ENCODE measurements around the gene POLR2A. TPM values are rescaled to one million over a fixed set of nuclear protein-coding genes. Genes with fewer than 3 reads are reported as not detected.

POLR2A gene
- polyA plus RNA-seq, 1 experiment: 18.4 TPM

DNA sequence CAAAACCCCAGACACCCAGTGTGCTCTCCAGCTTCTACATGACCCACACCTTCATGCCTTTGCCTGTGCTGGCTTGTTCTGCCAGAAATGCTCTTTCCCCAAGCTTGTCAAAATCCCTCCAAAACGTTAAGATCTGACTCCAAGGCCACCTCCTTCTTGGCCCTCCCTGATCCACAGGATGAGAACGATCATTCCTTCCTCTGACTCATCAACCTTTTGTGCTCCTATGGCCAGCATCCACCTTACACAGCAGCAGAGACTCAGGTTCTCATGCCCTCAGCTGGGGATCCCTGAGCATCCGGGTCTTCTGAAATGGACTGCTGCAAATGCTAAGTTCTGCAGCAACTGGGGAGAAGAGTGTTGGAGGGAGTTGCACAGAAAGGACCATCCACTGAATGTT lies 7.7 kb upstream of the POLR2A start:
- Histone ChIP-seq H3K9me3 (ENCODE audit: control insufficient read depth, insufficient read depth, low read length) (no peaks in the 10 kb centered on the region), H3K27ac (ENCODE audit: low read depth, low read length) (peak overlapping the region; percentile 96), H3K4me3 (ENCODE audit: low read depth, low read length) (peak overlapping the region; percentile 13; the same call in 1 of the 2 replicates), H3K27me3 (ENCODE audit: control insufficient read depth, insufficient read depth, low read length) (no peaks in the 10 kb centered on the region)
- POLR2A ChIA-PET: interaction anchor here (0.5 to 0.7 kb wide), 2 partner anchors 20 to 32 kb away, joined by 3 to 4 read pairs; no protein-coding TSS in a partner anchor
- no peak for DNase-seq (ENCODE audit: low read depth, low spot score)
- CTCF ChIA-PET: interaction anchor here (0.5 to 1.2 kb wide), 2 partner anchors 11 to 84 kb away, joined by 3 to 5 read pairs; no protein-coding TSS in a partner anchor
- TF ChIP-seq, protein P1, sequence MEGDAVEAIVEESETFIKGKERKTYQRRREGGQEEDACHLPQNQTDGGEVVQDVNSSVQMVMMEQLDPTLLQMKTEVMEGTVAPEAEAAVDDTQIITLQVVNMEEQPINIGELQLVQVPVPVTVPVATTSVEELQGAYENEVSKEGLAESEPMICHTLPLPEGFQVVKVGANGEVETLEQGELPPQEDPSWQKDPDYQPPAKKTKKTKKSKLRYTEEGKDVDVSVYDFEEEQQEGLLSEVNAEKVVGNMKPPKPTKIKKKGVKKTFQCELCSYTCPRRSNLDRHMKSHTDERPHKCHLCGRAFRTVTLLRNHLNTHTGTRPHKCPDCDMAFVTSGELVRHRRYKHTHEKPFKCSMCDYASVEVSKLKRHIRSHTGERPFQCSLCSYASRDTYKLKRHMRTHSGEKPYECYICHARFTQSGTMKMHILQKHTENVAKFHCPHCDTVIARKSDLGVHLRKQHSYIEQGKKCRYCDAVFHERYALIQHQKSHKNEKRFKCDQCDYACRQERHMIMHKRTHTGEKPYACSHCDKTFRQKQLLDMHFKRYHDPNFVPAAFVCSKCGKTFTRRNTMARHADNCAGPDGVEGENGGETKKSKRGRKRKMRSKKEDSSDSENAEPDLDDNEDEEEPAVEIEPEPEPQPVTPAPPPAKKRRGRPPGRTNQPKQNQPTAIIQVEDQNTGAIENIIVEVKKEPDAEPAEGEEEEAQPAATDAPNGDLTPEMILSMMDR (IDR thresholded peaks at IDR 0.05; ENCODE audit: low read depth, low read length): no peak

DNA sequence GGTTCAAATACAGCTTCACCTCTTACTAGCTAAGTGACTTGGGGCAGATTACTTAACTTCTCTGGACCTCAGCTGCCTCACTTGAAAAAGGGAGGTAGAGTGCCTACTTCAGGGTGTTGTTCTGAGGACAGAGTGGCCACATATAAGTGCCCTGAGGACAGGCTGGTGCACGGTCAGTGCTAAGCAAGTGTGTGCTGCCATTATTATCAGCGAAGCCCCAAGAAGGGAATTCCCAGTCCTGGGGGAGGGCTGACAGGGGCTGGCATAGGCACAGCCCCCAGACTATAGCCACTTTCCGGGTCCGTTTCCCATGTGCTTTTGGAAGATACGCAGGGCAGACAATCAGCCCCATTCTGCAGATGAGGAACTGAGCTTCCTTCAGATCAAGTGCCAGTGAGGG lies 7.2 kb upstream of the POLR2A start:
- ChIA-PET CTCF (interaction anchor here (0.5 kb wide), 1 partner anchor 12 kb away, joined by 3 read pairs; no protein-coding TSS in a partner anchor), POLR2A (no interaction called here)
- Histone ChIP-seq H3K27ac (ENCODE audit: low read depth, low read length) (peak overlapping the region; percentile 96), H3K27me3 (ENCODE audit: control insufficient read depth, insufficient read depth, low read length) (no peaks in the 10 kb centered on the region), H3K9me3 (ENCODE audit: control insufficient read depth, insufficient read depth, low read length) (no peaks in the 10 kb centered on the region), H3K4me3 (ENCODE audit: low read depth, low read length) (peak overlapping the region; percentile 80)
- TF ChIP-seq, protein P1 (IDR thresholded peaks at IDR 0.05; ENCODE audit: low read depth, low read length): no peak
- DNase-seq (ENCODE audit: low read depth, low spot score): no peak

DNA sequence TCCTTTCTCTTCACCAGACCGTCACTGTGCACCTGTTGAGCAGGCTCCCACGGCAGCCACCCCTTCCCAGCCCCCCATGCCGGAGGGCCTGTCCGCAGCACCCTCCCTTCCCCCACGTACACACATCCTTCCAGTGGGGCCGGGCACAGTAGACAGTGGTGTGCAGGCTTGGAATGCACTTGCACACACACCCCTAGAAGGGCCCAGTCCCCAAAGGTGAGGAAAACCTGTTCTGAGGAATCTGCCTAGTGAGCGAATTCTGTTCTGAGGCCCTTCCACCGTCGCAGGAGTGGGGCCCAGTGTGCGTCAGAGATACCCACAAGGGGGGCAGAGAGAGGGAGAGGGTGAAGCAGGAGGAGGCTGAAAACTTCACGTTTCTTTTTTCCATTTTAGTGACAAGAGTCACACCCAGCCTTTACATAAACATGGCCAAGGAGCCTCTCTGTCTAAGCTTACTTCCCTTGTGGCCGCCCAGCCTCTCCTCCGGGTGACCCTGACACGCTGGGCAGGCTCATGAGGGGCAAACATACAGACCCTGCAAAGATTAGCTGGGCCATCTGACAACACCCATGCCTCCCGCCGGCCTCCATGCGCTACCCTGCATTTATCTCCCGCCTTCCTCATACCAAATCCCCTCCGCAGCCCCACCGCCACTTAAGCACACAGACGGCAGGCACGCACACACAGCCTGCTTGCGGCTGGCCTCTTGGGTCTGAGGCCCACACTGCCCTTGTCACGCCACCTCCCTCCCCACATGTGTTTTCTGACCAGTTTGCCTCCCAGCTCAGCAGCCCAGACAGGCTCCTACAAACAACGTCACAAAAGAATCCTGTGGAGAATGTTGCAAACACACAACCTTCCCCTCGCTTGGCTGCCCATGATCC lies 6.5 kb upstream of the POLR2A start:
- TF ChIP-seq, protein P1 (IDR thresholded peaks at IDR 0.05; ENCODE audit: low read depth, low read length): no peak
- ChIA-PET CTCF (no interaction called here), POLR2A (interaction anchor here (0.6 to 2.6 kb wide), 8 partner anchors 9 to 127 kb away, joined by 3 to 6 read pairs (median 4); no protein-coding TSS in a partner anchor)
- DNase-seq (ENCODE audit: low read depth, low spot score): peak; percentile 85
- peak overlapping the region; percentile 96 for H3K27ac ChIP-seq (ENCODE audit: low read depth, low read length)
- no peaks in the 10 kb centered on the region for H3K27me3 ChIP-seq (ENCODE audit: control insufficient read depth, insufficient read depth, low read length)
- peak overlapping the region; percentile 80 for H3K4me3 ChIP-seq (ENCODE audit: low read depth, low read length)
- H3K9me3 ChIP-seq (ENCODE audit: control insufficient read depth, insufficient read depth, low read length): no peaks in the 10 kb centered on the region

DNA sequence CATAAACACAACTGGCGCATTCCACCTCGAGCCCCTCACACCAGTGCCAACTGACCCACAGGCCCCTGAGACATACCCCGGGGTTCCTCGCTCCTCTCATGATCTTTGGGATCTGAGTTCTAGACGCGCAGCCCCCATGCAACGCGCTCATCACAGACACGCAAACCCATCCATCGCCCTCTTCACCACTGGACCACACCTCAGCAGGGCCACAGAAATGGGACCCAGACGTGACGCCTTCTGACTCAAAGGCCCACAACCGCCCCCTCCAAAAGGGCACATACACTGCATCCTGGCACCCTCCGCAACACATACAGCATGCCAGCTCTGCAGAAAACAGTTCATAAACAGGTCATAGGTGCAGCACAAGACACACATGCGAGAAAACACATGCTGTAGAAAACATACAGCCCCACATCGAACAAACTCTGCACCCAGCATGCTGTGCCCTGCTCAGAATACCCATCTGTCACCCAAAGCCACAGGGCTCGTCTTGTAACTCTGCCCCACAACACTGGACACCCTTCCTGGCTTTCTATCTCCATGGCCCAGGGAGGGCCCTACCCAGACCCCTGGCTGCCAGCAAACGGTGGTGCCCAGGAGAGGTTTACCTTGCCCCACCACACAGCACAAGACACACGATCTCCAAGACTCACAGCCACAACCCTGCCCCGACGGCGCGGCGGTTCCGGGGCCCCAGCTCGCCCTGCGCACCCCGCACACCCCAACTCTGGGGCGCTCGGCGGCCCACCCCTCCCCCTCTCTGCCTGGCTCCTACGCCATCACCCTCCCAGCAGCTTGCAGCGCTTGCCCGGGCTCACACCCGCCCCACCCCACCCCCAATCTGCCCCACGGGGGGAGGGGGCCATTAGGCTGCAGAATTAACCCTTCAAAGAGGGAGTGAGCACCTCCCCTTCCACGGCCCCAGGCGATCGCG lies 5.6 kb upstream of the POLR2A start:
- H3K27ac ChIP-seq (ENCODE audit: low read depth, low read length): peak overlapping the region; percentile 96
- DNase-seq (ENCODE audit: low read depth, low spot score): no peak
- TF ChIP-seq, protein P1 (IDR thresholded peaks at IDR 0.05; ENCODE audit: low read depth, low read length): no peak
- peak overlapping the region; percentile 80 for H3K4me3 ChIP-seq (ENCODE audit: low read depth, low read length)
- CTCF ChIA-PET: no interaction called here
- POLR2A ChIA-PET: interaction anchor here (0.7 to 2.6 kb wide), 8 partner anchors 10 to 128 kb away, joined by 3 to 6 read pairs (median 4); no protein-coding TSS in a partner anchor
- H3K9me3 ChIP-seq (ENCODE audit: control insufficient read depth, insufficient read depth, low read length): no peaks in the 10 kb centered on the region
- no peaks in the 10 kb centered on the region for H3K27me3 ChIP-seq (ENCODE audit: control insufficient read depth, insufficient read depth, low read length)

Data from AG04450 (cell line).